Activated CD8-positive, alpha-beta memory T cell treated with anti-CD3 and anti-CD28 coated beads, Interleukin-2, amount 50 U/mL, for 24 hours (primary cell): ENCODE data around the gene CMSS1.
"Not testable (repeated sequence)": the region's sequence is repeated elsewhere in the genome, so short reads cannot be mapped to it uniquely, and the experiment has no call there.

ENCODE experiments used
- DNase-seq: peaks from one replicate; pipeline ENCODE4 v3.0.0-alpha.2; 2020; ENCODE audit errors: extremely low read depth

The CMSS1 gene

GRCh38 chr3:100226712-100227429 is 409.2 kb downstream of the CMSS1 start:
- no peak for DNase-seq

GRCh38 chr3:100227511-100227921 is 409.9 kb downstream of the CMSS1 start:
- DNase-seq, result no peak

GRCh38 chr3:100228247-100228646 is 410.6 kb downstream of the CMSS1 start:
- no peak for DNase-seq

DNA sequence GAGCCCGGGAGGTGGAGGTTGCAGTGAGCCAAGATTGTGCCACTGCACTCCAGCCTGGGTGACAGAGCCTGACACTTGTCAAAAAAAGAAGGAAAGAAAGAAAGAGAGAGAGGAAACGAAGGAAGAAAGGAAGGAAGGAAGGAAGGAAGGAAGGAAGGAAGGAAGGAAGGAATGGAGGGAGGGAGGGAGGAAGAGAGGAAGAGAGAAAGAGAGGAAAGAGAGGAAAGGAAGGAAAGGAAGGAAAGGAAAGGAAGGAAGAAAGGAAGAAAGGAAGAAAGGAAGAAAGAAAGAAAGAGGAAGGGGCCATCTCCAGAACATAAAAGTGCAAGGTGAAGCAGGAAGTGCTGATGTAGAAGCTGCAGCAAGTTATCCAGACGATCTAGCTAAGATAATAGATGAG is 411.5 kb downstream of the CMSS1 start:
- DNase-seq, result not testable (repeated sequence)

DNA sequence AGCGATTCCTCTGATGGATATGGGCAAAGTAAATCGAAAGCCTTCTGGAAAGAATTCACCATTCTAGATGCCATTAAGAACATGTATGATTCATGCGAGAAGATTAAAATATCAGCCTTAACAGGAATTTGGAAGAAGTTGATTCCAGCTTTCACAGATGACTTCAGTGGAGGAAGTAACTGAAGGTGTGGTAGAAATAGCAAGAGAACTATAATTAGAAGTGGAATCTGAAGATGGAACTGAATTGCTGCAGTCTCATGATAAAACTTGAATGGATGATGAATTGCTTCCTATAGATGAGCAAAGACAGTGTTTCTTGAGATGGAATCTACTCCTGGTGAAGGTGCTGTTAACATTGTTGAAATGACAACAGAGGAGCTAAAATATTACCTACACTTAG is 413.0 kb downstream of the CMSS1 start:
- no peak for DNase-seq
